ENCODE results near the gene ARHGAP8. TPM values are rescaled to one million over a fixed set of nuclear protein-coding genes. Genes with fewer than 3 reads are reported as not detected.

Gene ARHGAP8
- total and polyA plus RNA-seq, 2 donors (not counting 1 experiment from before 2014, with no cell fraction given), result 0.37 TPM; not detected in 1

- peak overlapping the region; percentile 90 for H3K27ac Mint-ChIP-seq
- Histone ChIP-seq H3K9ac (ENCODE audit: low read length) (peak overlapping the region; percentile 45), H3K9me3 (ENCODE audit: control extremely low read depth in 1 of 3, control insufficient read depth in 2 of 3, insufficient read depth in 1 of 3, low read length in 2 of 3) (no peaks in the 10 kb centered on the region), H3K36me3 (replicated peaks in 1 of 2; ENCODE audit: control extremely low read depth in 1 of 2, control insufficient read depth in 1 of 2, extremely low read depth in 1 of 2, insufficient read depth in 2 of 2, low read length in 1 of 2) (no peaks in the 10 kb centered on the region), H3K4me2 (replicated peaks; ENCODE audit: low read depth, low read length, poor library complexity, severe bottlenecking) (peak overlapping the region; percentile 79), H3K79me2 (ENCODE audit: control insufficient read depth, insufficient read depth, low read length) (peaks cover 32% of the 10 kb centered on the region), H3K27me3 (replicated peaks in 1 of 4; ENCODE audit: control extremely low read depth in 1 of 4, control insufficient read depth in 3 of 4, insufficient read depth in 4 of 4, low read length in 3 of 4) (no peaks in the 10 kb centered on the region), H4K20me1 (ENCODE audit: control insufficient read depth, insufficient read depth, low read length, poor library complexity, severe bottlenecking) (no peaks in the 10 kb centered on the region), H3K4me3 (ENCODE audit: control extremely low read depth in 1 of 5, extremely low read depth in 1 of 5, insufficient read depth in 1 of 5, low read depth in 2 of 5, low read length in 4 of 5) (peak overlapping the region in 4 of 5 experiments; percentile 11 to 53 (median 35)), H3K27ac (ENCODE audit: low read length in 2 of 2) (peak overlapping the region; percentile 48 to 79), H3K4me1 (ENCODE audit: control insufficient read depth in 2 of 2, insufficient read depth in 2 of 2, low read length in 2 of 2) (peaks cover 18 to 30% of the 10 kb centered on the region in 2 donors), H2AFZ (ENCODE audit: insufficient read depth, low read depth, low read length, poor library complexity, severe bottlenecking) (peak overlapping the region; percentile 71)
- peaks cover 23% of the 10 kb centered on the region for H3K4me1 Mint-ChIP-seq
- ChIA-PET POLR2A (no interaction called here), CTCF (interaction anchor here (1.0 kb wide), 1 partner anchor 625 kb away, joined by 3 read pairs; no protein-coding TSS in a partner anchor)
- ATAC-seq (ENCODE audit: low read depth) (peak; percentile 72), DNase-seq (peak; percentile 58)
- WGBS (ENCODE audit: insufficient coverage), result 74% methylated on average over 10 of the region's 23 CpGs
- peak overlapping the region; percentile 76 for H3K4me3 Mint-ChIP-seq
- no peaks in the 10 kb centered on the region for H3K9me3 Mint-ChIP-seq (ENCODE audit: insufficient read depth)
- intact Hi-C loops (cut with micrococcal nuclease), result no loop called here
- no peaks in the 10 kb centered on the region for H3K27me3 Mint-ChIP-seq
- TF ChIP-seq EZH2 (IDR thresholded peaks at IDR 0.05; ENCODE audit: borderline replicate concordance, insufficient read depth, low read depth, low read length, poor library complexity, severe bottlenecking), result no peak
- TF ChIP-seq, protein P1, sequence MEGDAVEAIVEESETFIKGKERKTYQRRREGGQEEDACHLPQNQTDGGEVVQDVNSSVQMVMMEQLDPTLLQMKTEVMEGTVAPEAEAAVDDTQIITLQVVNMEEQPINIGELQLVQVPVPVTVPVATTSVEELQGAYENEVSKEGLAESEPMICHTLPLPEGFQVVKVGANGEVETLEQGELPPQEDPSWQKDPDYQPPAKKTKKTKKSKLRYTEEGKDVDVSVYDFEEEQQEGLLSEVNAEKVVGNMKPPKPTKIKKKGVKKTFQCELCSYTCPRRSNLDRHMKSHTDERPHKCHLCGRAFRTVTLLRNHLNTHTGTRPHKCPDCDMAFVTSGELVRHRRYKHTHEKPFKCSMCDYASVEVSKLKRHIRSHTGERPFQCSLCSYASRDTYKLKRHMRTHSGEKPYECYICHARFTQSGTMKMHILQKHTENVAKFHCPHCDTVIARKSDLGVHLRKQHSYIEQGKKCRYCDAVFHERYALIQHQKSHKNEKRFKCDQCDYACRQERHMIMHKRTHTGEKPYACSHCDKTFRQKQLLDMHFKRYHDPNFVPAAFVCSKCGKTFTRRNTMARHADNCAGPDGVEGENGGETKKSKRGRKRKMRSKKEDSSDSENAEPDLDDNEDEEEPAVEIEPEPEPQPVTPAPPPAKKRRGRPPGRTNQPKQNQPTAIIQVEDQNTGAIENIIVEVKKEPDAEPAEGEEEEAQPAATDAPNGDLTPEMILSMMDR (IDR thresholded peaks at IDR 0.05), result no peak
Observed at GRCh38 chr22:44710474-44711240, 41.7 kb upstream of the ARHGAP8 start.

DNA sequence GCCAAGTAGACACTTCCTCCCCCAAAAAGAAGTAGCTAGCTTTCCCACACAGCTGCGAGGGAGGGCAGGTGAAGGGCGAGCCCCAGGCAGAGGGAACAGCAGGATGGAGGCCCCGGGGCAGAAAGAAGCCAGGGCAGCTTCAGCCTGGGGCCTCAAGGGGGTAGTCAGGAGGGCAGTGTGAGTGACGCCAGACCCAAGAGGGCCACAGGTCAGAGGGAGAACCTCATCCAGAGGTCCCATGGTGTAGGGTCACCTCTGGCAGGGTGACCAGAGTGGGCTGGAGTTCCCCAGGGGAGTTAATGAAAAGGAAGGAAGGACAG lies 41.2 kb upstream of the ARHGAP8 start:
- DNase-seq (no peak), ATAC-seq (ENCODE audit: low read depth) (no peak)
- peak overlapping the region; percentile 48 to 79 for H3K27ac ChIP-seq (ENCODE audit: low read length in 2 of 2)
- peak overlapping the region; percentile 90 for H3K27ac Mint-ChIP-seq
- no peak overlapping the region for H3K4me3 ChIP-seq (ENCODE audit: control extremely low read depth in 1 of 5, extremely low read depth in 1 of 5, insufficient read depth in 1 of 5, low read depth in 2 of 5, low read length in 4 of 5)
- peak overlapping the region; percentile 76 for H3K4me3 Mint-ChIP-seq
- no peaks in the 10 kb centered on the region for H3K27me3 Mint-ChIP-seq
- peaks cover 18 to 30% of the 10 kb centered on the region in 2 donors for H3K4me1 ChIP-seq (ENCODE audit: control insufficient read depth in 2 of 2, insufficient read depth in 2 of 2, low read length in 2 of 2)
- no peaks in the 10 kb centered on the region for H3K36me3 ChIP-seq (replicated peaks in 1 of 2; ENCODE audit: control extremely low read depth in 1 of 2, control insufficient read depth in 1 of 2, extremely low read depth in 1 of 2, insufficient read depth in 2 of 2, low read length in 1 of 2)
- no peaks in the 10 kb centered on the region for H3K9me3 Mint-ChIP-seq (ENCODE audit: insufficient read depth)
- 50% methylated on average over 4 of the region's 4 CpGs for WGBS (ENCODE audit: insufficient coverage)
- H3K4me1 Mint-ChIP-seq, result peaks cover 23% of the 10 kb centered on the region
- intact Hi-C loops (cut with micrococcal nuclease), result no loop called here
- H3K9me3 ChIP-seq (ENCODE audit: control extremely low read depth in 1 of 3, control insufficient read depth in 2 of 3, insufficient read depth in 1 of 3, low read length in 2 of 3), result no peaks in the 10 kb centered on the region
- H3K27me3 ChIP-seq (replicated peaks in 1 of 4; ENCODE audit: control extremely low read depth in 1 of 4, control insufficient read depth in 3 of 4, insufficient read depth in 4 of 4, low read length in 3 of 4), result no peaks in the 10 kb centered on the region
- H4K20me1 ChIP-seq (ENCODE audit: control insufficient read depth, insufficient read depth, low read length, poor library complexity, severe bottlenecking), result no peaks in the 10 kb centered on the region
- H3K79me2 ChIP-seq (ENCODE audit: control insufficient read depth, insufficient read depth, low read length), result peaks cover 27% of the 10 kb centered on the region
- peak overlapping the region; percentile 71 for H2AFZ ChIP-seq (ENCODE audit: insufficient read depth, low read depth, low read length, poor library complexity, severe bottlenecking)
- peak overlapping the region; percentile 79 for H3K4me2 ChIP-seq (replicated peaks; ENCODE audit: low read depth, low read length, poor library complexity, severe bottlenecking)
- TF ChIP-seq, protein P1 (IDR thresholded peaks at IDR 0.05), result no peak
- no peak overlapping the region for H3K9ac ChIP-seq (ENCODE audit: low read length)
- ChIA-PET POLR2A (interaction anchor here (0.6 kb wide), 1 partner anchor 22 kb away, joined by 3 read pairs; no protein-coding TSS in a partner anchor), CTCF (no interaction called here)

Measured in B cell (primary cell).